NT2/D1 (cell line): ENCODE measurements around the gene OR6Q1.

Source experiments
- DNase-seq: peaks from one replicate; pipeline ENCODE4 v3.0.0-alpha.2; 2011; ENCODE audit warnings: low read depth, low spot score
- H3K27me3 ChIP-seq: 2 replicates; pipeline ENCODE4 v1.6.0; 2011; ENCODE audit warnings: mild to moderate bottlenecking; ENCODE audit not compliant: insufficient read length, insufficient read depth
- H3K36me3 ChIP-seq: 2 replicates; pipeline ENCODE4 v1.6.1; 2011; ENCODE audit warnings: mild to moderate bottlenecking, low read length, mixed read lengths; ENCODE audit not compliant: insufficient read depth, insufficient read length
- H3K4me1 ChIP-seq: 2 replicates; pipeline ENCODE4 v1.5.1; 2011; ENCODE audit not compliant: insufficient read depth, insufficient read length
- H3K4me3 ChIP-seq: 2 replicates; pipeline ENCODE4 v1.5.1; 2011; ENCODE audit warnings: low read depth; ENCODE audit not compliant: insufficient read length
- H3K9ac ChIP-seq: 2 replicates; pipeline ENCODE4 v1.6.0; 2011; ENCODE audit warnings: low read depth; ENCODE audit not compliant: insufficient read length
- H3K9me3 ChIP-seq: 2 replicates; pipeline ENCODE4 v1.5.1; 2011; ENCODE audit warnings: mild to moderate bottlenecking, low read length; ENCODE audit not compliant: insufficient read depth
- SUZ12 ChIP-seq: IDR thresholded peaks from 2 replicates; pipeline ENCODE4 v1.6.1; 2011; ENCODE audit not compliant: insufficient read length, insufficient read depth; ENCODE audit errors: extremely low read depth
- YY1 ChIP-seq: IDR thresholded peaks from 2 replicates; pipeline ENCODE4 v1.6.1; 2011; ENCODE audit not compliant: insufficient read length, insufficient read depth
- ZNF274 ChIP-seq: IDR thresholded peaks from 2 replicates; pipeline ENCODE4 v1.6.1; 2011; ENCODE audit warnings: mild to moderate bottlenecking, low read depth, low read length

Gene OR6Q1

GRCh38 chr11:58070585-58070984 is 39.8 kb downstream of the OR6Q1 start:
- Histone ChIP-seq H3K9me3 (no peaks in the 10 kb centered on the region), H3K4me3 (no peak overlapping the region), H3K9ac (no peak overlapping the region), H3K36me3 (no peaks in the 10 kb centered on the region), H3K4me1 (peaks cover under 1% of the 10 kb centered on the region), H3K27me3 (no peaks in the 10 kb centered on the region)
- no peak for TF ChIP-seq YY1
- no peak for TF ChIP-seq ZNF274
- TF ChIP-seq SUZ12: no peak
- no peak for DNase-seq

DNA sequence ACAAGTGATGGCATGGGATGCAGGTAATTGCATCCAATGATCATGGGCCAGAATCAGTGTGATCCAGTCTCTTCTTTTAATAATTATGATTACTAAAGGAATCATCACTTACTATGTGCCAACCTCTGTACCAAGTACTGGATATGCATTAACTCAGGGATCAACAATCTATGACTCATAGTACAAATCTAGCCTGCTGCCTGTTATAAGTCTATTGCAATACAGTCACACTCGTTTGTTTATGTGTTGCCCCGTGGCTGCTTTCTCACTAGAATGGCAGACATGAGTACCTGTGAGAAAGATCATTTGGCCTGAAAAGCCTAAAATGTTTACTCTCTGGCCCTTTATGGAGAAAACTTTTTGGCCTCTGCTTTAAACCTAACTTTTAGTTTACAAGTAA is 45.0 kb downstream of the OR6Q1 start:
- H3K9me3 ChIP-seq: no peaks in the 10 kb centered on the region
- no peak overlapping the region for H3K4me3 ChIP-seq
- no peaks in the 10 kb centered on the region for H3K36me3 ChIP-seq
- DNase-seq: no peak
- H3K27me3 ChIP-seq: no peaks in the 10 kb centered on the region
- no peaks in the 10 kb centered on the region for H3K4me1 ChIP-seq
- no peak overlapping the region for H3K9ac ChIP-seq
- TF ChIP-seq SUZ12 (no peak), ZNF274 (no peak), YY1 (no peak)
